Activated effector memory CD4-positive, alpha-beta T cell treated with anti-CD3 and anti-CD28 coated beads, Interleukin-2, amount 50 U/mL, for 16 hours (primary cell): ENCODE measurements around the gene MCUR1.
A peak's percentile ranks its signal among the peaks of the same experiment; 100 is the strongest.
"Not testable (repeated sequence)": the region's sequence is repeated elsewhere in the genome, so short reads cannot be mapped to it uniquely, and the experiment has no call there.

ENCODE experiments used
- DNase-seq: peaks from one replicate; pipeline ENCODE4 v3.0.0-alpha.2; 2020

MCUR1 gene

GRCh38 chr6:13828656-13829301 lies 14.4 kb upstream of the MCUR1 start:
- DNase-seq = not testable (repeated sequence)

- no peak for DNase-seq
These were observed 12.7 kb upstream of the MCUR1 start for GRCh38 chr6:13827032-13827431.

GRCh38 chr6:13825871-13826270 lies 11.5 kb upstream of the MCUR1 start:
- DNase-seq = no peak

GRCh38 chr6:13818341-13818740 lies 4.0 kb upstream of the MCUR1 start:
- DNase-seq = no peak

GRCh38 chr6:13814938-13815575 lies 700 bp upstream of the MCUR1 start:
- no peak for DNase-seq

GRCh38 chr6:13813621-13814175 lies 659 bp downstream of the MCUR1 start:
- DNase-seq = no peak

GRCh38 chr6:13813026-13813425 lies 1.3 kb downstream of the MCUR1 start:
- no peak for DNase-seq

GRCh38 chr6:13812359-13812642 lies 2.1 kb downstream of the MCUR1 start:
- no peak for DNase-seq

GRCh38 chr6:13811627-13812358 lies 2.6 kb downstream of the MCUR1 start:
- DNase-seq = no peak

- DNase-seq = no peak
These were observed 3.5 kb downstream of the MCUR1 start for GRCh38 chr6:13810688-13811446.

GRCh38 chr6:13808801-13809200 lies 5.6 kb downstream of the MCUR1 start:
- DNase-seq = no peak

GRCh38 chr6:13807696-13808095 lies 6.7 kb downstream of the MCUR1 start:
- DNase-seq = no peak

GRCh38 chr6:13803581-13803980 lies 10.8 kb downstream of the MCUR1 start:
- no peak for DNase-seq

- DNase-seq = no peak
These were observed 13.7 kb downstream of the MCUR1 start for GRCh38 chr6:13800615-13801014.

GRCh38 chr6:13796781-13797180 lies 17.6 kb downstream of the MCUR1 start:
- DNase-seq = no peak

- DNase-seq = peak; percentile 93
These were observed 19.2 kb downstream of the MCUR1 start for GRCh38 chr6:13795041-13795750.

GRCh38 chr6:13794184-13794583 lies 20.2 kb downstream of the MCUR1 start:
- DNase-seq = no peak

GRCh38 chr6:13789746-13790145 lies 24.6 kb downstream of the MCUR1 start:
- DNase-seq = no peak

GRCh38 chr6:13788820-13789219 lies 25.5 kb downstream of the MCUR1 start:
- no peak for DNase-seq

GRCh38 chr6:13787137-13787536 lies 27.2 kb downstream of the MCUR1 start:
- no peak for DNase-seq

GRCh38 chr6:13780162-13780561 lies 34.2 kb downstream of the MCUR1 start:
- DNase-seq = not testable (repeated sequence)

GRCh38 chr6:13778028-13778427 lies 36.3 kb downstream of the MCUR1 start:
- no peak for DNase-seq

GRCh38 chr6:13776602-13777001 lies 37.8 kb downstream of the MCUR1 start:
- DNase-seq = no peak
